IPS-18c (cell line): Measurements from ENCODE around the gene EPB41L2.
"Not testable (repeated sequence)": the region's sequence is repeated elsewhere in the genome, so short reads cannot be mapped to it uniquely, and the experiment has no call there.

ENCODE experiments used
- H3K4me3 ChIP-seq: 2 replicates; pipeline ENCODE4 v1.7.0; 2013; ENCODE audit warnings: low read depth, mild to moderate bottlenecking, low read length, moderate library complexity; ENCODE audit not compliant: insufficient read depth
- H3K9me3 ChIP-seq: one replicate; pipeline ENCODE4 v1.6.1; 2013; ENCODE audit warnings: mild to moderate bottlenecking, low read length, moderate library complexity; ENCODE audit not compliant: control insufficient read depth, insufficient read depth

The EPB41L2 gene

GRCh38 chr6:130810307-130811030 lies 252.6 kb downstream of the EPB41L2 start:
- H3K9me3 ChIP-seq: no peaks in the 10 kb centered on the region
- no peak overlapping the region for H3K4me3 ChIP-seq

- H3K4me3 ChIP-seq, H3K9me3 ChIP-seq: not testable (repeated sequence)
Measured at GRCh38 chr6:130801368-130801767, 261.7 kb downstream of the EPB41L2 start.

GRCh38 chr6:130797061-130797460 lies 266.0 kb downstream of the EPB41L2 start:
- peaks cover 2% of the 10 kb centered on the region for H3K9me3 ChIP-seq
- H3K4me3 ChIP-seq: no peak overlapping the region

- H3K4me3 ChIP-seq: no peak overlapping the region
- H3K9me3 ChIP-seq: no peaks in the 10 kb centered on the region
Measured at GRCh38 chr6:130796313-130796905, 266.6 kb downstream of the EPB41L2 start.

GRCh38 chr6:130794738-130795137 lies 268.3 kb downstream of the EPB41L2 start:
- H3K4me3 ChIP-seq: no peak overlapping the region
- no peaks in the 10 kb centered on the region for H3K9me3 ChIP-seq

GRCh38 chr6:130794010-130794697 lies 268.9 kb downstream of the EPB41L2 start:
- H3K4me3 ChIP-seq: no peak overlapping the region

More at GRCh38 chr6:130794010-130794697, 268.9 kb downstream of the EPB41L2 start:
- no peaks in the 10 kb centered on the region for H3K9me3 ChIP-seq
